HG03521 (cell line): ENCODE data around the gene FKBP8.

Experiments
- ATAC-seq: cut with Tn5 transposase; IDR thresholded peaks from one replicate; pipeline ENCODE4 v1.9.1; 2021; ENCODE audit warnings: mild to moderate bottlenecking, moderate library complexity; ENCODE audit not compliant: unreplicated experiment

Gene FKBP8

DNA sequence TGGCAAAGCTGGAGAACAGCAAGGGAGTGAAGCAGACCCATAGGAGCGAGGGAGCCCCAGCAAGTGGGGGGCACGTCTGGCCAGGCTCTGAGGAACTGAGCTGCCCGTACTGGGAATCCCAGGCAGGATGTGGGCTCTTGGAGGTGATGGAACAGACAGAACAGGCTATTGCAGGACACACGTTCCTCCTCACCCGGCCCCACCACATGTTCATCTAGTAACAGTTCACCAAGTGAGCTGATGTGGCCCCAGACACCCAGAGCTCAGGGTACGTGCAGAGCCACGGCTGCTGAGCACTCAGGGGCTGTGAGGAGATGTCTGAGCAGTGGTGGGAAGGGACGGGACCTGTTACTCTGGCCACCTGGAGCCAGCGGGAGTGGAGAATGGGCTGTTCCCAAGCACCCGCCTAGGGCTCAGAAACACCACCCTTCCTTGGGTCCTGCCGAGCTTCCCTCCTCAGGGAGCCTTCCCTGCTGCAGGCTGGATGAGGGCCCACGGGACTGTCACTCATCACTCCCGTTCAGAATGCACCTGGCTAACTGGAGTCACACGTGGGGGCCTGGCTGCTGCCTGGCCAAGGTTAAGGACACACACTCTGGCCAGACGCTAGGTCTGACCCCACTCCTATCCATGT lies 39.9 kb downstream of the FKBP8 start:
- ATAC-seq, result no peak

DNA sequence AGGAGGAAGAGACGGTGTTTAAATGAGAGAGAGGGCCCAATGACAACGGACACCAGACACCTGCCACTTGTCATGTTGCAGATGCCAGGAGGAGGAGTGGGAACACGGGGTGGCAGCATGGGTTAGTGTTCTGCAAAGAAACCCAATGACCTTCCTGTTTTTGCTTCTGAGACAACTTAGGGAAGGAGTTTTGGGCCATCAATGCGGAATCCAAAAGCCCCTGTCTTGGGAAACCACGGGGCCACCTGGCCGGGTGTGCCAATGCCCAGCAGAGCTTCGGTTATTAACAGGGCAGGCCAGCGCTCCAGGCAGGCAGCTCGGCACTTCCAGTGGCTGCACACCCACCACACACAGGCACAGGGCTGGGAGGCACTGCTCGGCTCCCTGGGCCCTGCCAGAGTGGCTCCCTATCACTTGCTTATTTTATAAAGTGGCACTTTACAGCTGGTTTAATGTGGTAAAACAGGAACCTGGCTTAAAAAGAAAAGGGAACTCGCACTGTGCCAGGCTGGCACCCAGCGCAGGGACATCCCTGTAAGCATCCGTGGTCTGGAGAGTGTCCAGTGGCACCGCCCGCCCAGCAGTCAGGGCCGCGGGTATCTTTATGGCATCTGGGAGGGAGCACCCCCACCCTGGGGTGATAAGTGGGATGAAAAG lies 40.6 kb downstream of the FKBP8 start:
- ATAC-seq, result no peak

DNA sequence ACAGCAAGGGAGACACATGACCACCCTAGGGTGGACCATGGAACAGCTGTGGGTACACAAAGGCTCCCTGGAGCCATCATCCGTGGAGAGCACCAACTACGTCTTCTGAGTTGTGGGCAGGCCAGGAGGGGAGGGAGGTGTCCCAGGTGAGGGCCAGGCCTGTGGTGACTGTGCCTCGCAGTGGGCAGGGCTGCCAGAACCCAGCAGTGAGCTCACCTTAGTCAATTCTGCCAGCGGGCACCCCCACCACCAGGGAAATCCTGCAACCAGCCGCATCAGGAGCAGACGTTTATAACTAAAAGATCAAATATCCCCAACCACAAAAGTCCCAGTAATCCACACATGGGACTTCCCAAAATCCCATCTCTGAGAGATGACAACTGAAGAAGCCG lies 41.1 kb downstream of the FKBP8 start:
- no peak for ATAC-seq

DNA sequence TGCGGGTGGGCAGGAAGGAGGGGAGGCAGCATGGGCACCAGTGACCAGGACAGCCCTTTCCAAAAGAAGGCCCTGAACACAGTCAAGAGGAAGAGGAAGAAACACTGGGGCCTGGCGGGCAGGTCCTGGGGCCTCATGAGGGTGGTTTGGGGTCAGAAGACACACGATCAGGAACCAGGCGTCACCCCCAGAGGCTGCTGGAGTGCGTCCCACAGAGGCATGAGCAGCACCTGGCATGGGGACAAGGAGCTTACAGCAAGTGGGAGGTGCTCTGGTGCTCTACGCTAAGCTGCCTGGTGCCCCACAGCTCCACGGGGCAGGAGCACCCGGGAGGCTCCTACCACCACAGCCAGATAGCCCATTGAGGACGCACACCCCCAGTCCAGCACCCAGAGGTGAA lies 41.5 kb downstream of the FKBP8 start:
- no peak for ATAC-seq

GRCh38 chr19:18501351-18501750 lies 42.0 kb downstream of the FKBP8 start:
- no peak for ATAC-seq

DNA sequence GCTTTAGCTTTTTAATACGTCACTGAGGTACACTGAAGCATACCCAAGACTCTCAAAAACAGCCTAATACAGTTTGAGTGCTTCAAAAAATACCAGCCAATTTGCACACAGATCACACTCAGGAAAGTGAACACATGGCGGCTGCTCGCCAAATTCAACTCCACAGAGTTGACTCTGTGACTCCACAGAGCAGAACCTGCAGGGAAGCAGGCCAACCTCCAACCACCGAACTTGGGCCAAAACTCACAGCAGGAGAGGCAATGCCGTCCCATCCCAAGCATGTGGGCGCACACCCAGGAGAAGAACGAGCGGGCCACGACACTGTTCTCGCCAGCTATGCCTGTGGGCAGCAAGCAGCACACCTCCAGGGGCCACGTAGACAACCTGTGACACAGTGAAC lies 42.6 kb downstream of the FKBP8 start:
- no peak for ATAC-seq

- no peak for ATAC-seq
Observed at GRCh38 chr19:18500376-18500775, 43.0 kb downstream of the FKBP8 start.

GRCh38 chr19:18499055-18499775 lies 44.2 kb downstream of the FKBP8 start:
- ATAC-seq, result no peak

- ATAC-seq, result no peak
Observed at GRCh38 chr19:18496980-18497256, 46.5 kb downstream of the FKBP8 start.

DNA sequence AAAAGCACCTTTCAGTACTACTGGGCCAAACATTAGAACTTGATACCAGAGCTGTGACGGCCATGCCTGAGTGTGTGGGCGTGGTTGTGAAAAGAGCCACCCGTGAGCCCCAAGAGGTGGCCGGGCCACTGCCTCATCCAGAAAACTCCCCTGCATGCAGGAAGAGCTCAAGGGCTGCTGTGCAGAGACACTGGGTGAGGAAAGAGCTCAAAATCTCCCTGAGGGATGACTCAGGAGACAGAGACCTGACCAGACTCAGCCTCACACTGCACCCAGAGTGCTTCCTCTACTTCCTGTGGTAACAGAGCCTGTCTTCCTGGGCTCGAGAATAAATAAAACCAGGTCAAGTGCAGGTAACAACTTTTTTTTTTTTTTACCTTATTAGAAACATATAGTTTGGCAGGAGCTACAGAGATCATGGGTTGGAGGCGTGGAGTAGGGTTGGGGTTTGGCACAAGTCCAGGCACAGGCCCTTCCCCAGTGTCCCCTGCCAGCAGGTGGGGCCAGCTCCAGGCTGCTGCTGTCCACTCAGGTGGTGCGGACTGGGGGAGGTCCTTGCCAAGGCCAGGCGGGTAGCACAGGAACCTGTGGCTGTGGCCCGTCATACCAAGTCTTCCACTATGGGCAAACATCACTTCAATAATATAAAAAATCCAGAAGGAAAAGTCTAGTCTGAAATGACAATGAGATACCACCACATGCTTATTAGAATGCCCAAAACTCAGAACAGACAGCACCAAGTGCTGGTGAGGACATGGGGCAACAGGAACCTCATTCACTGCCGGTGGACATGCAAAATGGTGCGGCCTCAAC lies 47.0 kb downstream of the FKBP8 start:
- ATAC-seq, result no peak

- no peak for ATAC-seq
Observed at GRCh38 chr19:18495204-18495911, 48.0 kb downstream of the FKBP8 start.

GRCh38 chr19:18494267-18494607 lies 49.1 kb downstream of the FKBP8 start:
- no peak for ATAC-seq

DNA sequence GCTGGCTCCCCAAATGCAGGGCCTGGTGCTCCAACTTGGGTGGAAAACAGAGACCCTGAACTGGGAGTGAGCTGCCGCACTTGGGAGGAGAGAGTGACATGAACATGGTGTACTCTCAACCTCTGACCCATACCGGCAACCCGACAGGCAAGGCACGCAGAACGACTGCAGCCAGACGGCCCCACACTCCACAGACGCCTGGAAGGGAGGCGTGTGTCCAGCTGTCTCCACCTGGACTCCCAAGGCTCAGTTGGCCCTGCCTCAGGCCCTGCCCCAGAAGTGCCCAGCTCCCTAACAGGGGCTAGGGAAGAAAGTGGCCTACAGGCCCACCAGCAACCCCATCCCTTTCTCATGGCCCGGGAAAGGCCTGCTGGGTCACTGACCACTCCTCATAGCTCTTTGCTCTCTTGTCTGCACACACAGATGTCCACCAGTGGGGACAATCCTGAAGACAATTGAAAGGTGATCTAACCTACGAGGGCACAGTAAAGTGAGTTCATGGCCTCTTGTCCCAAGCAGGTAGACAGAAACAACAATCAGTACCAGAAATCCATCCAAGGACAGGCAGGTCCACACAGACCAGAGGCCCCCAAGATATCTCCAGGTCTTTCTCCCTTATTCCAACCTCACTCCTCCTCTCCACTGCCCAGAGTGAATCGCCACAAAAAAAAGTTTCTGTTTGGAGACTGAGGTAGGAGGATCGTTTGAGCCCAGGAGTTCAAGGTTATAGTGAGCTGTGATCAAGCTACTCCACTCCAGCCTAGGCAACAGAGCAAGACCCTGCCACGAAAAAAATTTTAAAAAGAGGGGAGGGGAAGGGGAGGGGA lies 49.7 kb downstream of the FKBP8 start:
- ATAC-seq, result no peak

GRCh38 chr19:18491995-18492953 lies 51.1 kb downstream of the FKBP8 start:
- ATAC-seq, result no peak

DNA sequence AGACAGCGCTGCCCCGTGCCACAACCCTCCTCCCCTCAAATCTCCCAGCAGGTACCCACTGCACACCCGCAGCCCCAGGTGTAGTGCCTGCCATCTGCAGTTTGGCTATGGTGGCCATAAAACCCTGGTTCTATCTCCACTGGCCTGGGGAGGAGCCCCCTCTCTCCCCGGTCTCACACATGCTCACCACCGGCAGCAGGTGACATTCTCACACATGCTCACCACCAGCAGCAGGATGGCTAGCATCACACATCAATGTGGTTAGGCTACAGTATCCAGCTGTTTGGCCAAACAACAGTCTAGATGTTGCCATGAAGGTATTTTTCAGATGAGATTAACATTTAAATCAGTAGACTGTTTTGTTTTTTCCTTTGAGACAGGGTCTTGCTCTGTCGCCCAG lies 52.6 kb downstream of the FKBP8 start:
- ATAC-seq, result no peak

DNA sequence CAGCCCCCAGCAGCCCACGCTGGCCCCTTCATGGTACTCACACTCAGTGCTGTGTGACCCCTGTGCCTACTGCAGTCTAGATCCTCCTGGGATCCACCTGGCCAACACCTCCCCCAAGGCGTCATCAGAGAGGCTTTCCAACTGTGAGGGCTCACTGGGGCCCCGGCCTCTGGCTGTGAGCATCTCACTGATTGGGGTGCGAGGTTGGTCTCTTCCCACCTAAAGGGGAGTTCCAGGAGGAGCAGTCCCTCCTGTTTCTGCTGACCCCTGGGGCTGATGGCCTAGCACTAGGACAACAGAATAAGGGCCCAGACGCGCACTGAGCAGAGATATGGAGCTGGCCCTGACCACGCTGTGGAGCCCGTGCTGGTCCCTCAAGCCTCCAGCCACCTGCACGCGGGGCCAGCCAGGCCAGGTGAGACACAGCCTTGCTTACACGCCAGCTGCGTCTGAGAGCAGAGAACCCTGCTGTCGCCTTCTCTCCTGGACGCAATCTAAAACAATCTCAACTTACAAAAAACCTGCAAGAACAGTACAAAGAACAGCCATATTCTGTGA lies 53.7 kb downstream of the FKBP8 start:
- no peak for ATAC-seq

DNA sequence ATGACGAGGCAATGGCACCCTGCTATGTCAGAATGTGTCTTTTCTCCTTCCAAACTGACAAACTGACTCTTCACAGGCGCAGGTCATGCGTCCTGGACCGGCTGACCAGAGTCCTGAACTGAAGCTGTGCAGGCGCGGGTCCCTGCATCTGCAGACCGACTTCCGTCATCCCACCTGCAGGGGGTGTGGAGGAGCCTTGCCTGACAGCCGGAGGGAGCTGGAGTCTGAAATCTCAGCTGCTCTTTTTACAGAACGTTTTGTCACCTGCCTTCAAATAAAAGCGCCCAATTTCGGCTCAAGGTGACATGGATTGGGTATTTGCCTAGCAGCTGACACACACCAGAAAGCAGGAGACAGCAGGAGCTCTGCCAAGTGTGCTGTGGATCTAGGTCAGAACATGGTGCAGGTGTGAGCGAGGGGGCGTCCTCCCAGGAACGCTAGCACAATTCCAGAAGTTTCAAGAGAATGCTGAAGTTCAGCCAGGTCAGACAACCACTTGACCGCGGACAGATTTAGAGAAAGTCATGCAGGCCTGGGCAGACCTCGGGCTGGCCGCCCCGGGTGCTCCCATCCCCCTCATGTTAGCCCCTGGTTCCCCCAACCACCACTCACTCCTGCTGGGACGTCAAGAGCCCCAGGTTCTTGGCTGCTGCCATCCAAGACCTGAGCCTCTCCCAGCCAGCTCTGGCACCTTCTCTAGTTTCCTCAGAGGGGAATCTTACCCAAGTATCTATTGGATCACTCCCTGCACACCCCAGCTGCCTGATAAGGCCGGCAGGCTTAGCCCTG lies 54.3 kb downstream of the FKBP8 start:
- no peak for ATAC-seq

GRCh38 chr19:18488403-18488723 lies 55.0 kb downstream of the FKBP8 start:
- ATAC-seq, result no peak
